Parathyroid adenoma (tissue), 2 donors: Measurements from ENCODE around the gene SMYD4.

Experiments
- H2AFZ ChIP-seq: fragments of 300-600 bp; sonication (generic); one replicate; pipeline ENCODE4 v1.7.0; 2017; ENCODE audit warnings: antibody characterized with exemption, mild to moderate bottlenecking
- H3K27ac ChIP-seq: fragments of 300-600 bp; sonication (generic); one replicate; pipeline ENCODE4 v1.7.0; 2017
- H3K27me3 ChIP-seq: fragments of 300-600 bp; sonication (generic); one replicate; pipeline ENCODE4 v1.7.0; 2017; ENCODE audit warnings: low read length; ENCODE audit not compliant: control insufficient read depth, insufficient read depth
- H3K36me3 ChIP-seq: fragments of 300-600 bp; sonication (generic); one replicate; pipeline ENCODE4 v1.7.0; 2017; ENCODE audit warnings: low read length; ENCODE audit not compliant: control insufficient read depth, insufficient read depth
- H3K4me1 ChIP-seq: fragments of 300-600 bp; sonication (generic); one replicate; pipeline ENCODE4 v1.7.0; 2017; ENCODE audit warnings: control low read depth
- H3K4me2 ChIP-seq: fragments of 300-600 bp; sonication (generic); one replicate; pipeline ENCODE4 v1.7.0; 2017; ENCODE audit warnings: low read length
- H3K4me3 ChIP-seq: fragments of 300-600 bp; sonication (generic); one replicate; pipeline ENCODE4 v1.7.0; 2017; ENCODE audit warnings: low read depth, low read length
- H3K79me2 ChIP-seq: fragments of 300-600 bp; sonication (generic); one replicate; pipeline ENCODE4 v1.7.0; 2017; ENCODE audit warnings: control low read depth
- H3K9ac ChIP-seq: fragments of 300-600 bp; sonication (generic); one replicate; pipeline ENCODE4 v1.7.0; 2017; ENCODE audit warnings: mild to moderate bottlenecking
- H3K9me3 ChIP-seq: fragments of 300-600 bp; sonication (generic); one replicate; pipeline ENCODE4 v1.7.0; 2017; ENCODE audit warnings: low read length; ENCODE audit not compliant: control insufficient read depth
- CTCF ChIP-seq: fragments of 300-600 bp; sonication (generic); IDR thresholded peaks from one replicate; pipeline ENCODE4 v1.7.0; 2017; ENCODE audit warnings: antibody characterized with exemption, mild to moderate bottlenecking
- donor health status: primary hyperparathyroidism.

SMYD4 gene

GRCh38 chr17:1736348-1737281 is 93.1 kb downstream of the SMYD4 start:
- Histone ChIP-seq H3K9me3 (no peaks in the 10 kb centered on the region), H3K36me3 (no peaks in the 10 kb centered on the region), H2AFZ (no peak overlapping the region), H3K9ac (no peak overlapping the region), H3K27ac (no peak overlapping the region), H3K4me3 (no peak overlapping the region), H3K4me1 (no peaks in the 10 kb centered on the region), H3K4me2 (no peak overlapping the region), H3K79me2 (no peaks in the 10 kb centered on the region), H3K27me3 (no peaks in the 10 kb centered on the region)
- TF ChIP-seq CTCF: no peak

GRCh38 chr17:1735834-1736347 is 93.8 kb downstream of the SMYD4 start:
- Histone ChIP-seq H3K9me3 (no peaks in the 10 kb centered on the region), H3K36me3 (no peaks in the 10 kb centered on the region), H3K4me3 (no peak overlapping the region), H3K4me2 (no peak overlapping the region), H3K79me2 (no peaks in the 10 kb centered on the region), H3K27ac (no peak overlapping the region), H3K9ac (no peak overlapping the region), H3K27me3 (no peaks in the 10 kb centered on the region), H2AFZ (no peak overlapping the region), H3K4me1 (no peaks in the 10 kb centered on the region)
- no peak for TF ChIP-seq CTCF

- no peak overlapping the region for H3K9ac ChIP-seq
- H3K4me1 ChIP-seq: no peaks in the 10 kb centered on the region
- no peaks in the 10 kb centered on the region for H3K27me3 ChIP-seq
- TF ChIP-seq CTCF: no peak
- H3K4me3 ChIP-seq: no peak overlapping the region
- H3K4me2 ChIP-seq: no peak overlapping the region
- H2AFZ ChIP-seq: no peak overlapping the region
- H3K79me2 ChIP-seq: no peaks in the 10 kb centered on the region
- H3K9me3 ChIP-seq: no peaks in the 10 kb centered on the region
- no peaks in the 10 kb centered on the region for H3K36me3 ChIP-seq
- H3K27ac ChIP-seq: no peak overlapping the region
Observed at GRCh38 chr17:1735418-1735817, 94.3 kb downstream of the SMYD4 start.

GRCh38 chr17:1733759-1734158 is 95.9 kb downstream of the SMYD4 start:
- Histone ChIP-seq H3K4me3 (no peak overlapping the region), H2AFZ (no peak overlapping the region), H3K4me2 (no peak overlapping the region), H3K27ac (no peak overlapping the region), H3K9ac (no peak overlapping the region), H3K27me3 (no peaks in the 10 kb centered on the region), H3K79me2 (no peaks in the 10 kb centered on the region), H3K4me1 (no peaks in the 10 kb centered on the region), H3K9me3 (no peaks in the 10 kb centered on the region), H3K36me3 (no peaks in the 10 kb centered on the region)
- no peak for TF ChIP-seq CTCF
